Suprapubic skin (tissue), 4 donors: ENCODE data around the gene GAS2L2.

Source experiments
- CTCF ChIP-seq, 2 donors: fragments of 200-600 bp in 1 of 2; fragments of 450-650 bp in 1 of 2; sonication (generic) in 1 of 2; IDR thresholded peaks; one replicate each; pipeline ENCODE4 v1.5.1; 2016 to 2019; ENCODE audit warnings: antibody characterized with exemption in 2 of 2, mild to moderate bottlenecking in 1 of 2, moderate library complexity in 1 of 2
- EP300 ChIP-seq: sonication (generic); formaldehyde crosslinking; IDR thresholded peaks from one replicate; pipeline ENCODE4 v1.6.1; 2017; ENCODE audit warnings: antibody characterized with exemption
- POLR2A ChIP-seq, 2 donors: fragments of 450-650 bp; IDR thresholded peaks; one replicate each; pipeline ENCODE4 v1.6.1; 2017; ENCODE audit warnings: antibody characterized with exemption in 2 of 2, mild to moderate bottlenecking in 2 of 2, moderate library complexity in 2 of 2
- POLR2AphosphoS5 ChIP-seq, 3 donors: sonication (generic); formaldehyde crosslinking; IDR thresholded peaks; one replicate each; pipeline ENCODE4 v1.6.1; 2017; ENCODE audit warnings: antibody characterized with exemption in 3 of 3

- TF ChIP-seq CTCF (IDR thresholded peaks at IDR 0.05) (no peak), EP300 (no peak), POLR2A (IDR thresholded peaks at IDR 0.05) (no peak), POLR2AphosphoS5 (IDR thresholded peaks at IDR 0.05) (no peak)
These were observed 20.1 kb upstream of the GAS2L2 start for GRCh38 chr17:35773129-35773528.
